ENCODE results near the gene C11orf68.

The C11orf68 gene

GRCh38 chr11:65917434-65918210 lies 1.2 kb downstream of the C11orf68 start:
- no peak for DNase-seq (ENCODE audit: low read depth, low spot score)
- peak overlapping the region; percentile 88 for H3K4me3 ChIP-seq (ENCODE audit: low read length)

- H3K4me3 ChIP-seq (ENCODE audit: low read length), result no peak overlapping the region
Measured at GRCh38 chr11:65917077-65917433, 1.8 kb downstream of the C11orf68 start.

GRCh38 chr11:65916391-65916790 lies 2.5 kb downstream of the C11orf68 start:
- no peak for DNase-seq (ENCODE audit: low read depth, low spot score)
- H3K4me3 ChIP-seq (ENCODE audit: low read length), result no peak overlapping the region

More at GRCh38 chr11:65917077-65917433, 1.8 kb downstream of the C11orf68 start:
- DNase-seq (ENCODE audit: low read depth, low spot score), result no peak

GRCh38 chr11:65915821-65916251 lies 3.0 kb downstream of the C11orf68 start:
- DNase-seq (ENCODE audit: low read depth, low spot score), result no peak
- no peak overlapping the region for H3K4me3 ChIP-seq (ENCODE audit: low read length)

GRCh38 chr11:65915101-65915820 lies 3.6 kb downstream of the C11orf68 start:
- no peak overlapping the region for H3K4me3 ChIP-seq (ENCODE audit: low read length)
- no peak for DNase-seq (ENCODE audit: low read depth, low spot score)

- H3K4me3 ChIP-seq (ENCODE audit: low read length), result no peak overlapping the region
- DNase-seq (ENCODE audit: low read depth, low spot score), result no peak
Measured at GRCh38 chr11:65912845-65913244, 6.0 kb downstream of the C11orf68 start.

GRCh38 chr11:65911682-65912568 lies 6.9 kb downstream of the C11orf68 start:
- no peak overlapping the region for H3K4me3 ChIP-seq (ENCODE audit: low read length)
- DNase-seq (ENCODE audit: low read depth, low spot score), result no peak

- DNase-seq (ENCODE audit: low read depth, low spot score), result no peak
Measured at GRCh38 chr11:65907878-65908277, 11.0 kb downstream of the C11orf68 start.

GRCh38 chr11:65906602-65907001 lies 12.3 kb downstream of the C11orf68 start:
- no peak overlapping the region for H3K4me3 ChIP-seq (ENCODE audit: low read length)
- DNase-seq (ENCODE audit: low read depth, low spot score), result no peak

More at GRCh38 chr11:65907878-65908277, 11.0 kb downstream of the C11orf68 start:
- H3K4me3 ChIP-seq (ENCODE audit: low read length), result no peak overlapping the region

GRCh38 chr11:65903715-65904114 lies 15.1 kb downstream of the C11orf68 start:
- H3K4me3 ChIP-seq (ENCODE audit: low read length), result no peak overlapping the region
- DNase-seq (ENCODE audit: low read depth, low spot score), result no peak

GRCh38 chr11:65903068-65903481 lies 15.8 kb downstream of the C11orf68 start:
- no peak for DNase-seq (ENCODE audit: low read depth, low spot score)
- no peak overlapping the region for H3K4me3 ChIP-seq (ENCODE audit: low read length)

GRCh38 chr11:65900899-65901180 lies 18.0 kb downstream of the C11orf68 start:
- H3K4me3 ChIP-seq (ENCODE audit: low read length), result no peak overlapping the region
- DNase-seq (ENCODE audit: low read depth, low spot score), result no peak

GRCh38 chr11:65900125-65900898 lies 18.6 kb downstream of the C11orf68 start, which contains the start of gene FOSL1:
FOSL1 (minus strand) TSS chr11:65900388; CDS start chr11:65900339, 49 bp downstream.
- H3K4me3 ChIP-seq (ENCODE audit: low read length), result peak within 1 kb of the TSS; percentile 45
- no peak for DNase-seq (ENCODE audit: low read depth, low spot score)

- DNase-seq (ENCODE audit: low read depth, low spot score), result no peak
- no peak overlapping the region; the same call in 1 of the 2 replicates for H3K4me3 ChIP-seq (ENCODE audit: low read length)
Measured at GRCh38 chr11:65899356-65900124, 19.3 kb downstream of the C11orf68 start.

GRCh38 chr11:65898656-65899355 lies 20.1 kb downstream of the C11orf68 start:
- no peak overlapping the region for H3K4me3 ChIP-seq (ENCODE audit: low read length)
- DNase-seq (ENCODE audit: low read depth, low spot score), result no peak

GRCh38 chr11:65897020-65897471 lies 21.8 kb downstream of the C11orf68 start:
- no peak for DNase-seq (ENCODE audit: low read depth, low spot score)
- H3K4me3 ChIP-seq (ENCODE audit: low read length), result no peak overlapping the region
